ENCODE measurements around the gene SIGLECL1. TPM values are rescaled to one million over a fixed set of nuclear protein-coding genes. Genes with fewer than 3 reads are reported as not detected.

Gene SIGLECL1
- polyA plus RNA-seq, 1 donor from 2014 or later = not detected

DNA sequence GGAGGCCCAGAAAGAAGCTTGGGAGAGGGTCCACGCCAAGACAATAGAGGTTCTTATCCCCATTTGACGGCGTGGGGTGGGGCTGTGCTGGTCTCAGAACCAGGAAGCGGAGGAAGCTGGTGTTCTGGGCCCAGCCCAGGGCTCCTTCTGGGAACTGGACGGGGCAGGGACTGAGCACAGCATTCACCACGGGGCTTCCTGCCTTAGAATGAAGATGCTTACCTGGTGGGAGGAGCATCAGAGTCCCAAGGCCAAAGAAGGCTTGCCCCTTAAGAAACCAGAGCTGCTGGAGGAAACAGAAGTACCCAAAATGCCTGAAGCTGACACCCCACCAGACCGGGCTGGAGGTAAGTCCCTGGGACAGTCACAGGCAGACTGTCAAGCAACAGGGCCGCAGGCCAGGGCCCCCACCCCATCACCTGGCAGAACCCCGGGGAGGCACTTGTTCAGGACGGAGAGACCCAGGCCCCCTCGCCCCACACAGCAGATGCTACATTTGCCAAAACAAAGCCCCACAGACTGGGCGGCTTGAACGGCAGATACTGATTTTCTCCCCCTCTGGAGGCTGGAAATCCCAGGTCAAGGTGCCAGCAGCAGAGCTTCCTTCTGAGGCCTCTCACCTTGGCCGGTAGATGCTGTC is 42.8 kb downstream of the SIGLECL1 start:
- Histone ChIP-seq H4K20me1 (ENCODE audit: insufficient read depth) (no peaks in the 10 kb centered on the region), H3K4me2 (ENCODE audit: low read length) (no peak overlapping the region)

DNA sequence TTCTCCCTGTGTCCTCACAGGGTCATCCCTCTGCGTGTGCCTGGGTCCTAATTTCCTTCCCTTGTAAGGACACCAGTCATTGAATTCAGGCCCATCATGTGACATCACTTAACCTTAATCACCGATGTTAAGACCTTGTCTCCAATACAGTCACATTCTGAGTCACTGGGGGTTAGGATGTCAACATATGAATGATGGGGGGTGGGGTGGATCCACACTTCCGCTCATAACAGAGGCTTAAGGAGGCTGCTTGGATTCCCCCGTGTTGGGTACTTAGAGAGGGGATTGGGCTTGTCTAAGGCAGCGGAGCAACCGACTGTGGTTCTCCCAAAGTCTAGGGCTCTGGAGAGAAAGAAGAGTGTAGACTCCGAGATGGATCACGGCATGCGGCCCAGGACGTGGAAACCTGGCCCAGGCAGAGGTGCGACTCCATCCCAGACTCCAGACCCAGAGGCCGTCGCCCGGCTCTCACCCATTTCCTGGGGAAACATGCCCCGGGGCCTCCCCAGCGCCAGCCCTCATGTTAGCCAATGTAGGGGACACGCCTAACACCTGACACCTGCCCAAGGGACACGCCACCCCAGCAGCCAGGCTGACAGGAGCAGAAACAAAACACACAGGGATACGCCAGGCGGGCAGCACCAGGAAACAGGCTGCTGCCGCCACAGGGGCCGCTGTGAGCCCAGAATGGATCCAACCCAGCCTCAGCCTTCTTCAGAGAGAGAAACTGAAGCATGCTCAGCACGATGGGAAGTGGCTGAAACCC is 43.5 kb downstream of the SIGLECL1 start:
- Histone ChIP-seq H2AFZ (ENCODE audit: low read depth, low read length) (no peak overlapping the region), H3F3A (ENCODE audit: insufficient read depth, low read length, poor library complexity, severe bottlenecking) (no peaks in the 10 kb centered on the region), H3K9me2 (ENCODE audit: insufficient read depth, low read length) (no peaks in the 10 kb centered on the region), H4K20me1 (ENCODE audit: insufficient read depth) (no peaks in the 10 kb centered on the region), H3K79me2 (replicated peaks; ENCODE audit: insufficient read depth, low read length) (no peaks in the 10 kb centered on the region), H3K9me3 (ENCODE audit: low read length) (no peaks in the 10 kb centered on the region), H3K9ac (ENCODE audit: low read length) (no peak overlapping the region), H3K27me3 (ENCODE audit: insufficient read depth, low read depth, low read length) (no peaks in the 10 kb centered on the region), H3K27ac (ENCODE audit: low read length) (no peak overlapping the region), H3K36me3 (ENCODE audit: insufficient read depth, low read length) (no peaks in the 10 kb centered on the region), H3K4me3 (ENCODE audit: low read length) (no peak overlapping the region), H3K4me2 (ENCODE audit: low read length) (no peak overlapping the region)
- no peak for TF ChIP-seq POLR2AphosphoS5 (IDR thresholded peaks at IDR 0.05)
- no peak for TF ChIP-seq MXI1 (conservative IDR thresholded peaks at IDR 0.05; ENCODE audit: poor library complexity, severe bottlenecking)

More for the DNA sequence above, 42.8 kb downstream of the SIGLECL1 start:
- Histone ChIP-seq H3K79me2 (replicated peaks; ENCODE audit: insufficient read depth, low read length) (no peaks in the 10 kb centered on the region), H3K36me3 (ENCODE audit: insufficient read depth, low read length) (no peaks in the 10 kb centered on the region), H3K27ac (ENCODE audit: low read length) (no peak overlapping the region), H2AFZ (ENCODE audit: low read depth, low read length) (no peak overlapping the region), H3K9me2 (ENCODE audit: insufficient read depth, low read length) (no peaks in the 10 kb centered on the region), H3K9me3 (ENCODE audit: low read length) (no peaks in the 10 kb centered on the region), H3K27me3 (ENCODE audit: insufficient read depth, low read depth, low read length) (no peaks in the 10 kb centered on the region), H3K9ac (ENCODE audit: low read length) (no peak overlapping the region), H3F3A (ENCODE audit: insufficient read depth, low read length, poor library complexity, severe bottlenecking) (no peaks in the 10 kb centered on the region), H3K4me3 (ENCODE audit: low read length) (no peak overlapping the region)
- TF ChIP-seq EZH2 (IDR thresholded peaks at IDR 0.05; ENCODE audit: borderline replicate concordance, insufficient read depth, low read length, poor library complexity, severe bottlenecking) = no peak
- TF ChIP-seq POLR2AphosphoS5 (IDR thresholded peaks at IDR 0.05) = no peak
- TF ChIP-seq EP300 (conservative IDR thresholded peaks at IDR 0.05; ENCODE audit: poor library complexity, severe bottlenecking) = no peak
- TF ChIP-seq TAF1 (IDR thresholded peaks at IDR 0.05; ENCODE audit: low read depth) = no peak
- TF ChIP-seq, protein P1, sequence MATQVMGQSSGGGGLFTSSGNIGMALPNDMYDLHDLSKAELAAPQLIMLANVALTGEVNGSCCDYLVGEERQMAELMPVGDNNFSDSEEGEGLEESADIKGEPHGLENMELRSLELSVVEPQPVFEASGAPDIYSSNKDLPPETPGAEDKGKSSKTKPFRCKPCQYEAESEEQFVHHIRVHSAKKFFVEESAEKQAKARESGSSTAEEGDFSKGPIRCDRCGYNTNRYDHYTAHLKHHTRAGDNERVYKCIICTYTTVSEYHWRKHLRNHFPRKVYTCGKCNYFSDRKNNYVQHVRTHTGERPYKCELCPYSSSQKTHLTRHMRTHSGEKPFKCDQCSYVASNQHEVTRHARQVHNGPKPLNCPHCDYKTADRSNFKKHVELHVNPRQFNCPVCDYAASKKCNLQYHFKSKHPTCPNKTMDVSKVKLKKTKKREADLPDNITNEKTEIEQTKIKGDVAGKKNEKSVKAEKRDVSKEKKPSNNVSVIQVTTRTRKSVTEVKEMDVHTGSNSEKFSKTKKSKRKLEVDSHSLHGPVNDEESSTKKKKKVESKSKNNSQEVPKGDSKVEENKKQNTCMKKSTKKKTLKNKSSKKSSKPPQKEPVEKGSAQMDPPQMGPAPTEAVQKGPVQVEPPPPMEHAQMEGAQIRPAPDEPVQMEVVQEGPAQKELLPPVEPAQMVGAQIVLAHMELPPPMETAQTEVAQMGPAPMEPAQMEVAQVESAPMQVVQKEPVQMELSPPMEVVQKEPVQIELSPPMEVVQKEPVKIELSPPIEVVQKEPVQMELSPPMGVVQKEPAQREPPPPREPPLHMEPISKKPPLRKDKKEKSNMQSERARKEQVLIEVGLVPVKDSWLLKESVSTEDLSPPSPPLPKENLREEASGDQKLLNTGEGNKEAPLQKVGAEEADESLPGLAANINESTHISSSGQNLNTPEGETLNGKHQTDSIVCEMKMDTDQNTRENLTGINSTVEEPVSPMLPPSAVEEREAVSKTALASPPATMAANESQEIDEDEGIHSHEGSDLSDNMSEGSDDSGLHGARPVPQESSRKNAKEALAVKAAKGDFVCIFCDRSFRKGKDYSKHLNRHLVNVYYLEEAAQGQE (IDR thresholded peaks at IDR 0.05; ENCODE audit: borderline replicate concordance) = no peak
- no peak for TF ChIP-seq MXI1 (conservative IDR thresholded peaks at IDR 0.05; ENCODE audit: poor library complexity, severe bottlenecking)
- TF ChIP-seq SMC3 (conservative IDR thresholded peaks at IDR 0.05; ENCODE audit: poor library complexity) = no peak
- TF ChIP-seq RAD21 (conservative IDR thresholded peaks at IDR 0.05) = no peak
- TF ChIP-seq, protein P2, sequence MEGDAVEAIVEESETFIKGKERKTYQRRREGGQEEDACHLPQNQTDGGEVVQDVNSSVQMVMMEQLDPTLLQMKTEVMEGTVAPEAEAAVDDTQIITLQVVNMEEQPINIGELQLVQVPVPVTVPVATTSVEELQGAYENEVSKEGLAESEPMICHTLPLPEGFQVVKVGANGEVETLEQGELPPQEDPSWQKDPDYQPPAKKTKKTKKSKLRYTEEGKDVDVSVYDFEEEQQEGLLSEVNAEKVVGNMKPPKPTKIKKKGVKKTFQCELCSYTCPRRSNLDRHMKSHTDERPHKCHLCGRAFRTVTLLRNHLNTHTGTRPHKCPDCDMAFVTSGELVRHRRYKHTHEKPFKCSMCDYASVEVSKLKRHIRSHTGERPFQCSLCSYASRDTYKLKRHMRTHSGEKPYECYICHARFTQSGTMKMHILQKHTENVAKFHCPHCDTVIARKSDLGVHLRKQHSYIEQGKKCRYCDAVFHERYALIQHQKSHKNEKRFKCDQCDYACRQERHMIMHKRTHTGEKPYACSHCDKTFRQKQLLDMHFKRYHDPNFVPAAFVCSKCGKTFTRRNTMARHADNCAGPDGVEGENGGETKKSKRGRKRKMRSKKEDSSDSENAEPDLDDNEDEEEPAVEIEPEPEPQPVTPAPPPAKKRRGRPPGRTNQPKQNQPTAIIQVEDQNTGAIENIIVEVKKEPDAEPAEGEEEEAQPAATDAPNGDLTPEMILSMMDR (IDR thresholded peaks at IDR 0.05; ENCODE audit: poor library complexity, severe bottlenecking) = no peak

All from neural cell (in vitro differentiated cells).